ENCODE data around the gene CYTH1.
"Not testable (repeated sequence)": the region's sequence is repeated elsewhere in the genome, so short reads cannot be mapped to it uniquely, and the experiment has no call there.

CYTH1 gene

GRCh38 chr17:78674595-78675315 lies 107.3 kb downstream of the CYTH1 start:
- no peak for TF ChIP-seq CTCF (IDR thresholded peaks at IDR 0.05; ENCODE audit: insufficient read depth, low read depth, low read length, missing control alignments)
- no peak for DNase-seq (ENCODE audit: low read depth)
- H3K4me3 ChIP-seq (ENCODE audit: low read length) = no peak overlapping the region

- DNase-seq (ENCODE audit: low read depth) = no peak
- H3K4me3 ChIP-seq (ENCODE audit: low read length) = no peak overlapping the region
- TF ChIP-seq CTCF (IDR thresholded peaks at IDR 0.05; ENCODE audit: insufficient read depth, low read depth, low read length, missing control alignments) = no peak
These were observed 107.9 kb downstream of the CYTH1 start for GRCh38 chr17:78674156-78674555.

GRCh38 chr17:78673395-78673794 lies 108.7 kb downstream of the CYTH1 start:
- no peak overlapping the region for H3K4me3 ChIP-seq (ENCODE audit: low read length)
- no peak for TF ChIP-seq CTCF (IDR thresholded peaks at IDR 0.05; ENCODE audit: insufficient read depth, low read depth, low read length, missing control alignments)
- DNase-seq (ENCODE audit: low read depth) = no peak

- TF ChIP-seq CTCF (IDR thresholded peaks at IDR 0.05; ENCODE audit: insufficient read depth, low read depth, low read length, missing control alignments) = no peak
- peak; percentile 18 for DNase-seq (ENCODE audit: low read depth)
- H3K4me3 ChIP-seq (ENCODE audit: low read length) = no peak overlapping the region
These were observed 109.2 kb downstream of the CYTH1 start for GRCh38 chr17:78672871-78673371.

- DNase-seq (ENCODE audit: low read depth) = peak; percentile 58
- no peak overlapping the region for H3K4me3 ChIP-seq (ENCODE audit: low read length)
- TF ChIP-seq CTCF (IDR thresholded peaks at IDR 0.05; ENCODE audit: insufficient read depth, low read depth, low read length, missing control alignments) = no peak
These were observed 110.1 kb downstream of the CYTH1 start for GRCh38 chr17:78672005-78672404.

GRCh38 chr17:78671726-78672001 lies 110.4 kb downstream of the CYTH1 start:
- H3K4me3 ChIP-seq (ENCODE audit: low read length) = not testable (repeated sequence)
- peak; percentile 23 for DNase-seq (ENCODE audit: low read depth)

- DNase-seq (ENCODE audit: low read depth) = no peak
- no peak overlapping the region for H3K4me3 ChIP-seq (ENCODE audit: low read length)
- TF ChIP-seq CTCF (IDR thresholded peaks at IDR 0.05; ENCODE audit: insufficient read depth, low read depth, low read length, missing control alignments) = no peak
These were observed 111.0 kb downstream of the CYTH1 start for GRCh38 chr17:78670850-78671725.

All from epithelial cell of esophagus (primary cell).